HepG2 (cell line): Measurements from ENCODE around the gene ADGRF1. TPM values are rescaled to one million over a fixed set of nuclear protein-coding genes. Genes with fewer than 3 reads are reported as not detected.

Source experiments
- ATAC-seq: fragments of 200-7000 bp; cut with Tn5 transposase; 3 replicates; pipeline ENCODE4 v1.9.1; 2020; ENCODE audit warnings: mild to moderate bottlenecking, moderate library complexity
- BruUV-seq: library from RNA; stranded (reverse); fragments of 400-500 nt; replicated peaks from 2 replicates; lab custom pipeline; 2021; lab: Mats Ljungman, UMichigan
- CTCF ChIA-PET: fragments of 300-600 bp; formaldehyde crosslinking; extraction: SDS; loops from one replicate; lab custom pipeline; 2021; ENCODE audit warnings: low total read pairs, inconsistent platforms, low intra/inter-chr PET ratio; lab: Yijun Ruan, JAX
- POLR2A ChIA-PET: fragments of 350-600 bp; sonication (Branson Sonifier 250); formaldehyde crosslinking; loops from one replicate; lab custom pipeline; 2020; ENCODE audit warnings: antibody characterized with exemption, inconsistent platforms; lab: Yijun Ruan, JAX
- DNase-seq: peaks from one replicate; pipeline ENCODE4 v3.0.0-alpha.2; 2015; ENCODE audit warnings: low spot score
- FAIRE-seq: peaks from 3 replicates; lab custom pipeline; 2011; peaks lifted over from hg19 to GRCh38; lab: Jason Lieb, UNC
- H2AFZ ChIP-seq: one replicate; pipeline ENCODE4 v1.6.1; 2011; ENCODE audit warnings: low read length, inconsistent platforms
- H3K27ac ChIP-seq: fragments of 300-600 bp; 3 replicates; pipeline ENCODE4 v1.8.0; 2011; ENCODE audit warnings: mixed run types, mild to moderate bottlenecking, mixed read lengths, low read length, inconsistent platforms; ENCODE audit not compliant: insufficient read depth; ENCODE audit errors: extremely low read length
- H3K27me3 ChIP-seq, 2 experiments: fragments of 200-600 bp in 1 of 2; 2 replicates in 1 of 2; 3 replicates in 1 of 2; pipeline versions ENCODE4 v1.6.0 to v1.8.0; 2011; ENCODE audit warnings: low read length in 2 of 2, mild to moderate bottlenecking in 2 of 2, moderate library complexity in 2 of 2, inconsistent platforms in 1 of 2; ENCODE audit not compliant: insufficient read depth in 2 of 2, control insufficient read depth in 1 of 2
- H3K36me3 ChIP-seq, 2 experiments: fragments of 200-600 bp in 1 of 2; replicated peaks in 1 of 2; 2 replicates in 1 of 2; 3 replicates in 1 of 2; pipeline versions ENCODE4 v1.5.1 to v1.8.0; 2011; ENCODE audit warnings: low read length in 2 of 2, inconsistent platforms in 1 of 2; ENCODE audit not compliant: insufficient read depth in 2 of 2, control insufficient read depth in 1 of 2
- H3K4me1 ChIP-seq: 2 replicates; pipeline ENCODE4 v1.5.1; 2012; ENCODE audit warnings: low read length, inconsistent platforms; ENCODE audit not compliant: insufficient read depth
- H3K4me2 ChIP-seq: 2 replicates; pipeline ENCODE4 v1.6.0; 2011; ENCODE audit warnings: low read depth, low read length, inconsistent platforms
- H3K4me3 ChIP-seq, 3 experiments: fragments of 200-600 bp in 1 of 3; sonication (generic), shearing (Covaris generic) in 1 of 3; replicated peaks in 1 of 3; 2 replicates each; pipeline ENCODE4 v1.5.1; 2011 to 2016; ENCODE audit warnings: low read length in 3 of 3, inconsistent platforms in 2 of 3, low read depth in 2 of 3, mild to moderate bottlenecking in 2 of 3, control low read depth in 1 of 3, mixed read lengths in 1 of 3; ENCODE audit not compliant: insufficient read depth in 1 of 3
- H3K79me2 ChIP-seq: one replicate; pipeline ENCODE4 v1.6.1; 2011; ENCODE audit warnings: low read length, inconsistent platforms; ENCODE audit not compliant: insufficient read depth
- H3K9ac ChIP-seq: 2 replicates; pipeline ENCODE4 v1.6.0; 2011; ENCODE audit warnings: mild to moderate bottlenecking, low read depth, low read length, inconsistent platforms; ENCODE audit not compliant: insufficient read depth
- H3K9me3 ChIP-seq: 2 replicates; pipeline ENCODE4 v1.5.1; 2012; ENCODE audit warnings: mild to moderate bottlenecking, low read length
- H4K20me1 ChIP-seq: 2 replicates; pipeline ENCODE4 v1.6.0; 2011; ENCODE audit warnings: inconsistent platforms, mild to moderate bottlenecking, low read length, moderate library complexity; ENCODE audit not compliant: insufficient read depth
- GLI4 ChIP-seq: sonication (generic); formaldehyde crosslinking; IDR thresholded peaks from 2 replicates; pipeline ENCODE4 v1.5.1; 2020; ENCODE audit warnings: missing genetic modification reagents, mild to moderate bottlenecking, moderate library complexity, borderline replicate concordance
- HIVEP1 ChIP-seq: sonication (generic); formaldehyde crosslinking; IDR thresholded peaks from 2 replicates; pipeline ENCODE4 v1.4.0; 2020; ENCODE audit warnings: mild to moderate bottlenecking, missing genetic modification reagents
- KDM5A ChIP-seq: fragments of 200-600 bp; sonication (generic); IDR thresholded peaks from 2 replicates; pipeline ENCODE4 v1.7.0; 2018; ENCODE audit warnings: antibody characterized with exemption, mild to moderate bottlenecking, low read length, borderline replicate concordance
- KLF6 ChIP-seq: IDR thresholded peaks from 2 replicates; pipeline ENCODE4 v1.8.0; 2016; ENCODE audit warnings: missing biosample characterization, missing genetic modification reagents
- MAX ChIP-seq: IDR thresholded peaks from 2 replicates; pipeline ENCODE4 v1.6.1; 2012; ENCODE audit warnings: inconsistent platforms
- MAZ ChIP-seq, 2 experiments: sonication (generic) in 1 of 2; formaldehyde crosslinking in 1 of 2; IDR thresholded peaks; 2 replicates each; pipeline versions ENCODE4 v1.5.0 to v1.6.1; 2012 to 2020; ENCODE audit warnings: low read depth in 2 of 2, mild to moderate bottlenecking in 2 of 2, borderline replicate concordance in 1 of 2, improper control_type of control experiment in 1 of 2, low read length in 1 of 2, missing genetic modification reagents in 1 of 2, moderate library complexity in 1 of 2
- MTA1 ChIP-seq: sonication (generic); formaldehyde crosslinking; IDR thresholded peaks from 2 replicates; pipeline ENCODE4 v1.4.0; 2020; ENCODE audit warnings: missing genetic modification reagents, mild to moderate bottlenecking, borderline replicate concordance
- NFYC ChIP-seq: IDR thresholded peaks from 2 replicates; pipeline ENCODE4 v1.6.1; 2016; ENCODE audit warnings: missing genetic modification reagents, missing compliant biosample characterization
- ONECUT2 ChIP-seq: sonication (generic); formaldehyde crosslinking; IDR thresholded peaks from 2 replicates; pipeline ENCODE4 v1.4.0; 2020; ENCODE audit warnings: missing genetic modification reagents
- PRDM4 ChIP-seq: sonication (generic); formaldehyde crosslinking; IDR thresholded peaks from 2 replicates; pipeline ENCODE4 v1.9.0; 2021; ENCODE audit warnings: missing genetic modification reagents, borderline replicate concordance
- TEAD3 ChIP-seq: optimal IDR thresholded peaks from 2 replicates; pipeline ENCODE3; 2016; ENCODE audit warnings: borderline replicate concordance
- ZNF446 ChIP-seq: sonication (generic); formaldehyde crosslinking; IDR thresholded peaks from 2 replicates; pipeline ENCODE4 v1.5.0; 2020; ENCODE audit warnings: mild to moderate bottlenecking, missing genetic modification reagents
- WGBS: methylation state at CpG from one replicate; pipeline ENCODE4 v1.1.6; 2017; ENCODE audit warnings: low lambda C conversion rate; 5-methylcytosine and 5-hydroxymethylcytosine counted together
- in situ Hi-C: cut with HindIII; loops from 2 replicates; pipeline ENCODE4 v1.10.0; 2017; ENCODE audit warnings: low pct_unique_long_range_greater_than_20kb; ENCODE audit not compliant: extremely low pct_ligation_motif_present
- intact Hi-C: fragments of 100-400 bp; cut with micrococcal nuclease; formaldehyde crosslinking; loops from one replicate; pipeline ENCODE4 v1.10.0; 2022; ENCODE audit not compliant: unreplicated experiment
- polyA plus RNA-seq, 8 experiments: library from polyadenylated mRNA; depleted of rRNA in 3 of 8; stranded (reverse) in 7 of 8; unstranded in 1 of 8; fragments of >200 nt; fragmentation: Illumina TruSeq in 4 of 8; extraction: Trizol in 4 of 8; gene quantifications; 2 replicates each; pipeline versions ENCODE4 v1.2.1 to v1.2.3, GENCODE V29; 2011 to 2016; ENCODE audit warnings: low read depth in 4 of 8, missing spikeins in 1 of 8, mixed read lengths in 1 of 8; ENCODE audit not compliant: insufficient read depth in 1 of 8
- total RNA-seq, 5 experiments: library from RNA; depleted of rRNA; stranded (reverse); fragments of >200 nt; fragmentation: Illumina TruSeq; extraction: Trizol; gene quantifications; 2 replicates each; pipeline ENCODE4 v1.2.3, GENCODE V29; 2016; ENCODE audit warnings: low read depth in 1 of 5

Gene ADGRF1
- total and polyA plus RNA-seq, 2 of the 13 experiments (the other 11 are each of a cell fraction or from before 2014, with no cell fraction given), result not detected

- Histone ChIP-seq H3K79me2 (no peaks in the 10 kb centered on the region), H3K4me1 (peaks cover 94% of the 10 kb centered on the region), H3K9ac (0 out of 2 replicates have a peak overlapping the region, but pooled peaks have one; percentile 1), H3K9me3 (no peaks in the 10 kb centered on the region), H3K4me2 (no peak overlapping the region), H4K20me1 (no peaks in the 10 kb centered on the region), H3K27me3 (no peaks in the 10 kb centered on the region), H3K36me3 (no peaks in the 10 kb centered on the region), H3K27ac (peak overlapping the region; percentile 18), H3K4me3 (no peak overlapping the region), H2AFZ (peak overlapping the region; percentile 58)
- BruUV-seq, result no TSS peak
- in situ Hi-C loops (no loop called here), intact Hi-C loops (loop anchor here (5.0 kb wide), 2 partner anchors 228 to 398 kb away; partner anchors contain the start of genes CD2AP and TNFRSF21)
- WGBS, result 88% methylated on average over 6 of the region's 6 CpGs
- TF ChIP-seq TEAD3 (CRISPR knock-in tag) (peak; percentile 9), KDM5A (no peak)
- no peak for ATAC-seq
- ChIA-PET CTCF (no interaction called here), POLR2A (interaction anchor here (1.1 kb wide), 1 partner anchor 26 kb away, joined by 3 read pairs; no protein-coding TSS in a partner anchor)
- no peak for FAIRE-seq
- no peak for DNase-seq
These were observed 36.9 kb upstream of the ADGRF1 start for GRCh38 chr6:47078991-47079390.

GRCh38 chr6:47076422-47077344, 34.6 kb upstream of the ADGRF1 start:
- ChIA-PET POLR2A (interaction anchor here (0.9 to 3.1 kb wide), 28 partner anchors 7 to 401 kb away, joined by 3 to 48 read pairs (median 5); partner anchors contain the start of genes CD2AP and TNFRSF21), CTCF (no interaction called here)
- Histone ChIP-seq H3K79me2 (no peaks in the 10 kb centered on the region), H3K36me3 (no peaks in the 10 kb centered on the region), H3K4me1 (peaks cover 94% of the 10 kb centered on the region), H2AFZ (no peak overlapping the region), H3K4me2 (peak overlapping the region; percentile 62), H3K9me3 (no peaks in the 10 kb centered on the region), H3K27ac (peak overlapping the region; percentile 93), H3K9ac (peak overlapping the region; percentile 78), H3K4me3 (peak overlapping the region in 2 of 3 experiments; percentile 14 to 42; a peak in 2 of 6 replicates), H3K27me3 (no peaks in the 10 kb centered on the region), H4K20me1 (no peaks in the 10 kb centered on the region)
- DNase-seq, result peak; percentile 100
- peak; percentile 86 for FAIRE-seq
- BruUV-seq, result TSS peak; percentile 64
- whole genome bisulfite sequencing, result under 1% methylated on average over 9 of the region's 9 CpGs
- intact Hi-C loops, result loop anchor here (1.0 to 5.0 kb wide), 3 partner anchors 59 to 401 kb away; partner anchors contain the start of genes CD2AP and TNFRSF21
- peak; percentile 60 for ATAC-seq
- in situ Hi-C loops, result no loop called here
- TF ChIP-seq HIVEP1 (CRISPR knock-in tag), result no peak
- TF ChIP-seq ONECUT2 (CRISPR knock-in tag), result peak; percentile 40; the same call in 1 of the 2 replicates
- TF ChIP-seq MTA1 (CRISPR knock-in tag), result no peak
- no peak for TF ChIP-seq GLI4 (CRISPR knock-in tag)
- TF ChIP-seq MAZ (IDR thresholded peaks at IDR 0.05; ENCODE audit: borderline replicate concordance, low read depth, low read length), result 0 out of 2 replicates have a peak, but pooled peaks have one; percentile 17
- TF ChIP-seq MAZ (CRISPR knock-in tag; IDR thresholded peaks at IDR 0.05; ENCODE audit: low read depth), result peak; percentile 55; the same call in 1 of the 2 replicates
- no peak for TF ChIP-seq PRDM4 (CRISPR knock-in tag)
- TF ChIP-seq KLF6 (CRISPR knock-in tag), result peak; percentile 84; the same call in 1 of the 2 replicates
- TF ChIP-seq ZNF446, result no peak
- TF ChIP-seq NFYC (CRISPR knock-in tag), result peak; percentile 34; the same call in 1 of the 2 replicates
- peak; percentile 87 for TF ChIP-seq MAX
